GM19438 (cell line): Measurements from ENCODE around the gene FAM124B.

ENCODE experiments used
- ATAC-seq: cut with Tn5 transposase; IDR thresholded peaks from one replicate; pipeline ENCODE4 v1.9.1; 2021; ENCODE audit warnings: low read depth; ENCODE audit not compliant: unreplicated experiment

FAM124B gene, protein sequence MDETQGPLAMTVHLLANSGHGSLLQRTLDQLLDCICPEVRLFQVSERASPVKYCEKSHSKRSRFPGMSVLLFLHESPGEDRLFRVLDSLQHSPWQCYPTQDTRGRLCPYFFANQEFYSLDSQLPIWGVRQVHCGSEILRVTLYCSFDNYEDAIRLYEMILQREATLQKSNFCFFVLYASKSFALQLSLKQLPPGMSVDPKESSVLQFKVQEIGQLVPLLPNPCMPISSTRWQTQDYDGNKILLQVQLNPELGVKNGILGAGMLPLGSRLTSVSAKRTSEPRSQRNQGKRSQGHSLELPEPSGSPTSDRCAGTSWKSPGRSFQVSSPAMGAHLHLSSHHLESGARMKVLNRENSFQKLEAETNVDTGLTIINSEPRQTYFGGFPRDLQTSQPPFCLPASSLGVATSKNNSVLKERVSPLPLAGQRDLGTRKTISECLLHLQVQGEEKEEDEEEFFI

DNA sequence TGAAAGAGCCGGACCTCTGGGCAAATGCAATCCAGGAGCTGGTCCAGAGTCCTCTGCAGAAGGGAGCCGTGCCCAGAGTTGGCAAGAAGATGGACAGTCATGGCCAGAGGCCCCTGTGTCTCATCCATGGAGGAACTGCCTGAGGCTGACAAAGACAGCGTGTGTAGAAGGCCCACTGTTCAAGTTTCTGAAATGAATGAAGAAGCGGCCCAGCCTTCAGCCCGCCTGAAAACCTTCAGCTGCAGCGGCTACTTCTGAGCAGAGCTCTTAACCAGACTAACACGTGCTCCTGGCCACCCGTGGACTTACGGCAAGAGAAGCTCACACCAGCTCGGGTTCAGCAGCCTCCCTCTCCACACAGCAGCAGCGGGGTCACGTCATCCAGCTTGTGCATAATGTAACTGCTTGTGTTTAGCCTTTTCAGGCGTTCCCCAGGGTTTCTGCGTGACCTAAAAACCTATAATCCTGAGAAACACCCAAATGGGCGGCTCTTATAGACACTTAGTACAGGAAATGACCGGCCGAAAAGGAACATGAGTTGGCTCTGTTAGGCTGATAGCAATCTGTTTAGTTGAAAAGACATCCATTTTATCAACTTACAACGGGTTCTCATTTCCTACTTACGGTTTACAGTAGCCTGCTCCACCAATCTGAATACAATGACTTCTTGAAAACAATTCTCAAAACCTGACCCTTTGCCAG is at the start of gene FAM124B:
TSS of gene FAM124B (minus strand) at position 467 of the 702 bp plus-strand sequence. CDS start at position 128, 339 bp downstream.
- no peak for ATAC-seq

DNA sequence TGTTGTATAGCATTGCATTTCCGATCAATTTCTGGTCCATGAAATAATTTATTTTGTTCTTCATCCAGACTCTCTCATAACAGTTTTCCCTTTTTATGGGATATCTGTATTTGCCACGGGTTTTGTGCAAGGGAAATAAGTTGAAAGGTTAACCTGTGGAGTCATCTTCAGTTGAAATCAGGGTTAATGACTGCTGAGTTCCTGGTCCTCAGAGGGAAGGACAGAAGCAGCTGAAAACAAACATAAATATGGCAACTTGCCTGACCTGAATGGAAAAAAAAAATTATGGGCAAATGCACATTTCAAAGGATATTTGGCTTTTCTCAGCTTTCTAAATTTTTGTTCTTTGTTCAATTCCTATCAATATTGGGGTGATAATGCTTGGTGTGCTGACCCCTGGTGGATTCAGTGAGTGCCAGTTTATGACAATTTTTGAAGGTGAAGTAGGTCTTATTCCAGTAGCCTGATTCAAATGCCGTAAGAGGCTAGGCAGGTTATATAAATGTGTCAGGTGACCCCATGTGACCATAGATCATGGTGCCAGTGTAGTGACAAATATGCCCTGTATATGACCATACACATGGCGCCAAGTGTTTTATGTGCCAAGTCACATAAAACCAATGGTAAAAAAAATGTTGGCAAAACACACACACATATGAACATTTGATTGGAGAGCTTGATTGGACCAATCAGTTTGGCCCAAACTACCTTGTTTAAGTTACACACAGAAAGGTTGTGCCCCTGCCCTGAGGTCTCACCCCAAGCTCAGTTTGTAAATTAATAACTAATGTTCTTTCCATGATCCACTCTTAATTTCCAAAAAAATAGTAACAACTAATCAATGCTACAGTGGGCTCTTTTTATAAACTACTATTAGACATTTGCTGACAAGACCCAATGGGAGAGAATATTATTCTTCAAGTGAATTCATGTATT is 47.6 kb upstream of the FAM124B start:
- no peak for ATAC-seq

DNA sequence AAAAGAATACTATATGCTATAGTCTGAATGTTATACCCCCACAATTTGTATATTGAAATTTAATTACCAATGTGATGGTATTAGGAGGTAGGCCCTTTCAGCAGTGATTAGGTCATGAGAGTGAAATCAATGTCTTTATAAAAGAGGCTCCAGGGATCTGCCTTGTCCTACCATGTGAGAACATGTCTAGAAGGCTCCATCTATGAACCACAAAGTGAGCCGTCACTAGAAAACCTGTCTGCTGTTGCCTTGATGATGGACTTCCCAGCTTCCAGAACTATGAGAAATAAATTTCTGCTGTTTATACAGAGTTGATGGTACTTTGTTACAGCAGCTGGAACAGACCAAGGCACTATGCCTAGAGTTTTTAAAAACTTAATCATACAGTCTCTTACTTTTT is 46.3 kb upstream of the FAM124B start:
- no peak for ATAC-seq

DNA sequence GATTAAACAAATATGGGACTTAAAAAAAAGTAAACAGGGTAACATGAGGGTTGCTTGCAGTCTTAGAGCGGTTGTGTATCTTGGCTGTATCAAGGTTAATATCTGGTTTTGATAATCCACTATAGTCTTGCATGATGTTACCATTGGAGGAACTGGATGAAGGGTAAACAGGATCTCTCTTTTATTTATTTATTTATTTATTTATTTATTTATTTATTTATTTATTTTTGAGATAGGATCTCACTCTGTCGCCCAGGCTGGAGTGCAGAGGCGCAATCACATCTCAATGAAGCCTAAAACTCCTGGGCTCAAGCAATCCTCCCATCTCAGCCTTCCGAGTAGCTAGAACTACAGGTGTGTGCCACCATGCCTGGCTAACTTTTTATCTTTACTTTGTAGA is 42.9 kb upstream of the FAM124B start:
- ATAC-seq = no peak

DNA sequence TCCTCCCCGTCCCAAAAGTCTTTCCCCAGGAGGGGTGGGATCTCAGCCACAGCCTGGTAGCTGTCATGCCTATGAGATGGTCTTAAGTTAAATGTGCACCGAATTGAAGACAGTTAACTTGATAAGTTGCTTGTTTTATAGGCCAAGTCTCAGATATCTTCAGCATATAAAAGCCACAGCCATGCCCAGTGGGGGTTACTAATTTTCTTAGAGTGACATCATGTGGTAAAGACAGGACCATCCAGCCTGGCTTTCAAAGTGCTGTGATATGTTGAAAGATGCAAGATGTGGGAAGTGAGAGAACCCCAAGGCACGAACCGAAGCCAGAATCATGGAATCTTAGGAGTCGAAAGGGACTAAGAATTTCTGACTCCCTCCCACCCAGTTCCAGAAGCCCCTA is 42.1 kb upstream of the FAM124B start:
- no peak for ATAC-seq

DNA sequence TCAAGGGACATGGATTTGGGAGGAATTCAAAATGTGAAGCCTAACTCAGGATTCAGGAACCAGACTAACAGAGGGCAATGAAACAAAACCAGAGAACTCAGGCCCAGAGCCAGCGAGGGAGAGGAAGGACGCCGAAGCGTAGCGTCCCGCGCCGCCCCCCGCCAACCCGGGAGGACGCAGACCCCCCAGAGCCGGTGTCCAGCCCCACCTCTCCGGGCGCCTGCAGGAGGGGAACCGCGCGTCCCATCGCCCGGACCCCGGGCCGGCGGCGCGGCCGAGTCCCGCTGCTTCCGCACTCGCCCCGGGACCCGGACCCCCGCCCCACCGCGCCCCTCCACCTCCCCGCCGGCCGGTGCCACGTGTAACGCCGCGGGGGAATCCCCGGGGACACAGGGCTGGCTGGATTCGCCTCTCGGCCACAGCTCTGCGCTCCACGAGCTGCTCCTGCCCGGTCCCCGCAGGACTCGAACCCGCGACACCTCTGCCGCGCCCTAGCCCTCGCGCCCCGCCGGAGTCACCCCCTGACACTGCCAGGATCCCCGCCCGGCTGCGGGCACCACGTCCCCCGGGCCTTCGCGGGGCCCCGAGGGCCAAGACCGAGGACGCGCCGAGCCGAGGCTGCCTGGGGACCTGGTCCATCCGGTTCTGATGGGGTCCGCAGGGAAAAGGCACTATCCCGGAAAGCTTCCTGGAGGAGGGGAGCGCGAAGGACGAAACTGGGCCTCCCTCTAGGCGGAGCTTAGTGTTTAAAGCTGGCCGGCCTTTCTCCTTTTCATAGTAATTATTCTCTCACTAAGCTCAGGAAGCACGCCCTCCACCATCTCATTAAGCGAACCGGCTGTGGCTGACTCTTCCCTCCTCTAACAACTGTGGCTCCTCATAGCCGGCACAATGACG is 40.4 kb upstream of the FAM124B start:
- ATAC-seq = peak; percentile 69

DNA sequence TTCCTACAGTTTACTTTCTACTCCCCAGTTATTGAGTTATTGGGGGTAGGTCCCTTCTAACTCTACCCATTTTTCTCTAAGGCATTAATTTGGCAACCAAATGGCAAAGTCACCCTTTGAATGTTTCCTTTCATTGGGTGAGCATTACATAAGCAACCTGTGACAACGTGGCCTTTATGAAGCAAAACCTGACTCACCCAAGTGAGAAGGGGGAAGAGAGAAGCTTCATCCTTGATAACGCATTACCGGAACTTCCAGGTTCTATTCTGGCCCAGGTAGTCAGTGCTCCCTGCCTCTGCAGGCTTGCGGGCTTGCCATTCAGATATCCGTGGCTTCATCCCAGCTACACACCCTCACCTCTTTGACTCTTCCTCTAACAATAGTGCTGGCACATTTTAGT is 39.1 kb upstream of the FAM124B start:
- ATAC-seq = no peak

DNA sequence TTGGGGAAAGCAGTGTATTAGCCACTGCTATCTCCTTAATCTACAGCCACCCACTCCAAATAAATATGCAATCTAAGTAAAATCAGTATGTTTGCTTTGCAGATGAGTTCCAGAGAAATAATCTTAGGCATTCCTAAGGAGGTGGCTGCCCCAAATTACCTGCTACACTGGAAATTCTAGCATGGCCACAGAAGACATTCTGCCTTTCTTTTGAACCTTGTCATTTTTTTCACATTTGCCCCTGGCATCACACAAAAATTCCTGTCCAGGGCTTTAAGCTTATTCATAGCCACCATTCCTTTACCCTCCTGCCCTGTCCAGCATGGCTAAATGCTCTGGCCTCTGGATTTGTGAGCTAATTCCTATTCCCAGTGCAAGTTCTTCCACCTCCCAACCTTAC is 36.8 kb upstream of the FAM124B start:
- ATAC-seq = no peak

DNA sequence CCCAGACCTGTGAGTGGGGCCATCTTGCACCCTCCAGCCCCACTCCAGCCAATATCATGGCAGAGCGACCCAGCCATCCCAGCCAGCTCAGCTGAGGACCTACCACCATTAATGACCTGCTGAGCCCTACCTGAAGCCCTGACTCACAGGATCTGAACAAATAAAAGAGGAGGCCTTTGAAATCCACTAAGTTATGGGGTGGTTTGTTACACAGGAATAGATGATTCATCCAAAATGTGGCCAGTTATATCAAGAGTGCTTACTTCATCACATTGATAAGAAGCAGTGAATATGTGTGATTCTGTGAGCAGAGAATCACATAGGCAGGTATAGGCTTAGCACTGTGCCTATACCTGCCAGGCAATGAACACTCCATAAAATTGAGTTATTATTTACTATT is 34.7 kb upstream of the FAM124B start:
- no peak for ATAC-seq

DNA sequence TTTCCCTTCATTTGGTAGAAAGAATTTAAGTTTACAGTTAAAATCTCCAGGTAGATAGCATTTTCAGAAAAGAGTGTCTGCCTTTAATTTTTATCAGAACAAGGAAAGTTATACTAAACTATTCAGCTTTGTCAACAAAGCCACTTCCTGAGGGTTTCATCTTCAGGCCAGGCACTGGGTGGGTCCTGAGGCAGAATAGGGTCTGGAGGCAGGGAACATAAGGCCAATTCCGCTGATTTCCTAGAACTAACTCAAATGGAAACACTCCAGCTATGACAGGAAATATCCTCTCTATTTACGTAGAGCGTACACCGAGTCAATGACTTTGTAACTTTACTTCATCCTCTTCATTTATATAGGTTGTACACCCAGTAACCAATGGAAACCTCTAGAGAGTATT is 32.7 kb upstream of the FAM124B start:
- no peak for ATAC-seq

DNA sequence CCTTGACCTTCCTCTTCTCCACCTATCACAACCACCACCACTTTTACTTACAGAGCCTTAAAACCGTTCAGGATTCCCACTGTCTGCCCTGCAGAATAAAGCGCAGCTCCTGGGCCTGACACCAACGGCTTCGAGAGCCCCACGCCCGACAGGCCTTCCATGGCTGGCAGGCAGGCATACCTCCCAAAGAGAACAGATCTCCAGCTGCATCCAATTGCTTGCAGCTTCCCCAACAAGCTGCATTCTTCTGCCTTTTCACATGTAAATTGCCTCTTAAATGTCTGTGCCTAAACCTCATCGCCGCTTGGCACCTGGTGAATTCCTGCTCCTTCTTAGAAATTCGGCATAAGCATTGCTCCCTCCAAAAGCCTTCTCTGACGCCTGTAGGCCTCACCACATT is 31.5 kb upstream of the FAM124B start:
- ATAC-seq = no peak

DNA sequence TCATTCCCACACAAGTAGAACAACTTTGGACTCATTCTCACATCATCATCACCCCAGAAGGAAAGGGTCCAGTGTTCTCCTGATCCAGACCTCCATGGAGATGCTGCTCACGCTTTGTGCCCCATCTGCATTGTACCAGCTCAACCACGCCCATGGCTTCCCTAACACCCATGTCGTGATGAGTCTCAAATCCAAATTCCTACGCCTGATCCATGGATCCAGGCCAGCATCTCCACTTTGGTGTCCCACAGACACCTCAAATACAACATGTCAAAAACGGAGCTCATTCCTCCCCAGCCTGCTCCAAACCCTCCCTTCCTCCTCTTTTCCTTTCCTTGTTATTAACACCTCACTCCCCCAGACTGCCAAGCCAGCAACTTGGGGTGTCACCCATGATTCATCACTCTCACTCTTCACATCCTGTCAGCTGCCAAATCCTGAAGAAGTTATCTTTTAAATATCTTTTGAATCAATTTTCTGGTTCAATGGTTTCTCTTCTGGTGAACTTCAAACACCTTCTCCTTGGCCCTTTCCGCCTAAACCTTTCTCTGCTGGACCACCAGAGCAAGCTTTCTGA is 30.2 kb upstream of the FAM124B start:
- no peak for ATAC-seq

DNA sequence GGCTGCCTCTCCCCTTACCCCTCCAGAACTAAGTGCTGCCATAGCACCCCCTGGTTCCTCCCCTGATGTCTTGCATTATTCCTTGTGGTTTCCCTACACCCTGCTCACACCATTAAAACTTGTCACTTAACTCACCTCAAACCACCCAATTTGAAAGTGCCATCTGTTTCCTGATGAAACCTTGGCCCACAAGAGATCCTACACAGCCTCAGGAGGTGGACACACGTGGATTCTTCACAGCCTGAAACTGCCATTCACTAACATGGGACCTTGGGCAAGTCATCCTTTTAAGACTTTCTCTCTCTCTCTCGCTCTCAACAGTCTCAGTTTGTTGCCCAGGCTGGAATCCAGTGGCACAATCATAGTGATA is 27.5 kb upstream of the FAM124B start:
- no peak for ATAC-seq

DNA sequence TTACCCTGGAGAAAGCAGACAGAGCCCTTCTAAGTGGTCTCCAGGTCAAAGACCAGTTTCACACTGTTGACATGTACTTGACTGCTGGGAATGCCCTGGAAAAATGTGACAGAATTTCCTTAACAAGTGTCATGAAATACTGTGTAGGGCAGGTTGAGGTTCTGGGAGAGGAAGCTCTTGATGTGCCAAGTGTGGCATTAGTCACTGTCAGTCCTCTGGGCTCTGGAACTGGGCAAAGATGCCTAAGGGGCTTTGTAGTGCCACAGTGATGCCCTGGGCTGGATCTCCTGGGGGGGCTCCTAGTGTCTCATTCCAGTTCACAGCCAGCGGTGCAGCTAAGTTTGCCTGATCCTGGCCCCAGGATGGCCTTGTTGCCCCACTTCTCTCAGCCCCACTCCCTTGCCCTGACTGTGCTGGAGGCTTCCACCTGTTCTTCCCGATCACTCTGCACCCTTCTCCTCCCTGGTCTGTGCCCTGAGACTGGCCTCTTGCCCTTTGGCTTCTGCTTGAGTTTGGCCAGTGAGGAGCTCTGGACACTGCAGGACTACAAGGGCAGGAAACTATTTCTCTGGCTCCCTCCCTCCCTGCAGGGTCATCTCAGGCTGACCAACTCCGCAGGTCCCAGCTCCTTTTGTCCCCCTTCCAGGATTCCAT is 27.0 kb upstream of the FAM124B start:
- ATAC-seq = no peak

DNA sequence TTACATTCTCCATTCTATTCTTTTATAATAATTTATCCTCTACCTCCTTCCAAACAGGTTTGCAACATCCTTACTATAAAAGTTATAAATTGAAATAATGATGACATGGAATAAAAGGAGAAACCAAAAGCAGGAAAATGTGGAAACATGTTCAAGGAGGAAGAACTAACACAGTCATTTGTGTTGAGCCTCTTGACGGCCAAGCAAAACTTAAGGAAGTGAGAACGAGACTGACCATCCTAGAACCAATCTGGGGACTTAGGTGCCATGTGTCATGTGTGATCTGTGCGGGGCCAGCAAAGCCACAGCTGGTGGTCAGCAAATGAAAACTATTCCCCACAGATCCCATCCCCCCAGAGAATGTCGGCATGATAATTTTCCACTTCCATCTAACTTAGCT is 25.6 kb upstream of the FAM124B start:
- no peak for ATAC-seq

DNA sequence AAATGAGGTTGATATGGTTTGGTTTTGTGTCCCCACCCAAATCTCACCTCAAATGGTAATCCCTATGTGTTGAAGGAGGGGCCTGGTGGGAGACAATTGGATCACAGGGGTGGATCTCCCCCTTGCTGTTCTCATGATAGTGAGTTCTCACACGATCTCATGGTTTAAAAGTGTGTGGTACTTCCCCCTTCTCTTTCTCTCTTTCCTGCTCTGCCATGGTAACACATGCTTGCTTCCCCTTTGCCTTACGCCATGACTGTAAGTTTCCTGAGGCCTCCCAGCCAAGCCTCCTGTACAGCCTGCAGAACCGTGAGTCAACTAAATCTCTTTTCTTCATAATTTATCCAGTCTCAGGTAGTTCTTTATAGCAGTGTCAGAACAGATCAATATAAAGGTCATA is 24.7 kb upstream of the FAM124B start:
- ATAC-seq = no peak

DNA sequence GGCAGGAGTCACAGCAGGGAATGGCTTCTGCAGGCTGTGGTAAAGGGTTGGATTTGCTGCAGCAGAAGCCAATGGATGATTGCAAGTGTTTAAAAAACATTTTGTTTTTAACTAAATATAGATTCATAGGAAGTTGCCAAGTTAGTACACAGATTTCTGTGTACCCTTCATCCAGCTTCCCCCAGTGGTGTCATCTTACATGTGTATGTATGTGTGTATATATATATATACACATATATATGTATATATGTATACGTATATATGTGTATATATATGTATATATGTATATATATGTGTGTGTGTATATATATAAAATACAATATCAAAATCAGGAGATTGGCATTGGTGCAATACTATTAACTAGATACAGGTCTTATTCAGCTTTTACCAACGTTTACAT is 19.2 kb upstream of the FAM124B start:
- no peak for ATAC-seq

DNA sequence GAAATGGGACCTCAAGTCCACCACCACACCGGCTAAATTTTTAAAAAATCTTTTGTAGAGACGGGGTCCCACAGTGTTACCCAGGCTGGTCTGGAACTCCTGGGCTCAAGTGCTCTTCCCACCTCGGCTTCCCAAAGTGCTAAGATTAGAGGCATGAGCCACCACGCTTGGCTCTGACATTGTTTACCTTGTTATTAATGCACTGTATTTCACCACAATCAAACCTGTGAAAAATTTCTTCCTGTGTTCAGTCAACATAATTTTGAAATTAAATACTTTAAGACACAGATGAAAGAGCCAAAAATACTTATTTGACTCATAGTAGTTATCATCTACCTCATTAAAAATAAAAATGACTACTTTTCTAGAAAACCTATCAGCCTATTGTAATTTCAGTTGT is 16.0 kb upstream of the FAM124B start:
- no peak for ATAC-seq

DNA sequence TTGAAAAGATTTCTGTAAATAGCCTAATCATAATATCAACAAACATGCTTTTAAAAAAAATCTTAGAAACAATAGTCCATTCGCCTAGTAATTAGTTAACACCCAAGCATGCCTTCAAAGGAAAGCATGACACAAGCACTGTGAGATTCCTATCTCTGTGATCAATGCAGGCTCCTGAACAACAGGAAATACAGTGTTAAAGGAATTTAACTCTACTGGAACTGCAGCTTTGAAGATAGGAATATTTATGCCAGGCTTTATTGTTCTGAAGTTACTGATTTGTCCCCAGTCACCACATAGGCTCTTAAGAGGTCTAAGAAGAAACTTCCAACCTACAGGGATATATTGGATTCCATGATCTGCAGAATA is 15.4 kb upstream of the FAM124B start:
- ATAC-seq = no peak
